ENCODE results near the gene PTPN2.
A peak's percentile ranks its signal among the peaks of the same experiment; 100 is the strongest.
"Not testable (repeated sequence)": the region's sequence is repeated elsewhere in the genome, so short reads cannot be mapped to it uniquely, and the experiment has no call there.

The PTPN2 gene

DNA sequence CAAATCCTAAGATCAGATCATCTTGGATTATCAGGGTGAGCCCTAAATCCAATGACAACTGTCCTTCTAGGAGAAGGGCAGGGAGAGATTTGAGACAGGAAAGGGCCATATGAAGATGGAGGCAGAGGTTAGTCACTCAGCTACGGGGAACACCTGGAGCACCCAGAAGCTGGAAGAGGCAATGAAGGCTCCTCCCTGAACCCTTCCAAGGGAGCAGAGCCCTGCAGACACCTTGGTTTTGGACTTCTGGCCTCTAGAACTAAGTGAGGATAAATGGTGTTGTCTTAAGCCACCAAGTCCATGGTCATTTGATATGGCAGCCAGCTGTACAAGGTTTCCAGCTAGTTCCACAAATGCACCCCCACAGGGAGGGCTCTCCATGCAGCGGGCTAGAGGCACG lies 6.9 kb upstream of the PTPN2 start:
- no peak for DNase-seq

DNA sequence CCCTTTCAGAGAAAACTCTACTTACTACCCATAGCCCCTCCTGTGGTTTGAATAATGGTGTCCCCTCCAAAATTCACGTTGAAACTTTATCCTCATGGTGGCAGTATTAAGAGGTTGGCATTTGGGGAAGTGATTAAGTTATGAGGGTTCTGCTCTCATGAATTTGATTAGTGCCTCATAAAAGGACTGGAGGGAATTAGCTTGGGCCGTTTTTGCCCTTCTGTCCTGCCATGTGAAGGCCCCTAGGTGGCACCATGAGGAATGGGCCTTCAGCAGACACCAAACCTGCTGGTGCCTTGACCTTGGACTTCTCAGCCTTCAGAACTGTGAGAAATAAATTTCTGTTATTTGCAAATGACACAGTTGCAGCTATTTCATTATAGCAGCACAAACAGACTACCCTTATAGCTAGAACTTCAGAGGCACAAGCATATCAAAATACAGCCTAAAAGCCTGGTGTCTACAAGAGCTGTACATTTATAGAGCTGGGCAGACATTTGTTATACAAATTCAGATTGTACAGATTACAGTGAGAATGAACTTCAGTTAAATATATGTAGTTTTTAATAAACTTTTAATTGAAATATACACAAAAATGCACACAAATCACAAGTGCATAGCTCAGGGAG lies 2.6 kb upstream of the PTPN2 start:
- DNase-seq = no peak

DNA sequence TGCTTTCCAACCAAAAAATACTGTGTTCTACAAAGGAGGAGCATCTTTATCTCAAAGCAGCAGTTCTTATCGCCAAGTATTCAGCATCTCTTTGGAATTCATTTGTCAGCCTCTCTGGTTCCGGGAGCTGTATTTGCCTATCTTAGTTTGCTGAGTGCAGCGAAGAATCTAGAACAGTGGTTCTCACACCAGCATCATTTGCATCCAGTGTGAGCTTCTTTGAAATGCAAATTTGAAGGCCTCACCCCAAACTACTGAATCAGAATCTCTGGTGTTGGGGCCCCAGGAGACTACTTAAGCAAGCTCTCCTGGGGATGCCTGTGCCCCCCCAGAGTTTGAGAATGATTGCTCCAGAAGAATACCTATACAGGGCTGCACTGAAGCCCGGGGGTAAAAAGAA lies 1.5 kb upstream of the PTPN2 start:
- DNase-seq = peak; percentile 50

DNA sequence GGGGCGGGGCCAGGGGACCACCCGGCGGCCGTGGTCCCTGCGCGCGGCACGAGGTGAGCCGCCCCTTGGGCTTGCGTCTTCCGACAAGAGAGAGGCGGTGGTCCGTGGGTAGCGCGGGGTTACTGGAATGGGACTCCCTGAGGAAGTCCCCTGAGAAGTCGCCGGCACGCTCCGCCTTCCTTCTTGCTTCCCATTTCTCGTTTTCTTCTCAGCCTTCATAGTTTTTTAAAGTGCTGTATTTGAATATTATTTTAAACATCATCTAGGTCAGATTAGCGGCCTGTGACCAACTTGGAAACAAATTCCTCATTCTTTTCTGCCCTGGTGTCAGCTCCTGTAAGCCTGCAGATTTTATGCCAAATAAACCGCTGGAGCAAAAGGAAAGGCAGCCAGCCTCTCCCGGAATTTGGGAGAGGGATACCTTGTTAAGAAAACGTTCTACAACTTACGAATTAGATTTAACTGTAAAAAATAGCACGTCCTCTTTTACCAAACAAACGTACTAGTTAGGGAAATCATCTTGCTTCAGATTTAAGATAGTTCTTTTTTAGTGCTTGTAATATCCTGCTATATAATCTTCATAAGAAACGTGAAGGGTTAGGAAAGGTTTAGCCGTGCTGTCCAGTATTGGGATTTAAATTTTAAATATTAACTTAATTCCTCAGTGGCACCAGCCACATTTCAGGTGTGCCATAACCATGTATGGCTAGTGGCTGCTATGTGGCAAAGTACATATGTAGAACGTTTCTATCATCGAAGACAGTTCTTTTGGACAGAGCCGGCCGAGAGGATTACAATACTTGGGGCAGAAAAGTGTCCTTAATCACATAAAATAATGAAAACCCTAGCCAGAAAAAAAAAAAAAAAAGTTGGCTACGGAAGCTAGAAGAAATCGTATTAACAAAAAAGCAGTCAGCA lies 628 bp upstream of the PTPN2 start:
- DNase-seq = peak; percentile 47

DNA sequence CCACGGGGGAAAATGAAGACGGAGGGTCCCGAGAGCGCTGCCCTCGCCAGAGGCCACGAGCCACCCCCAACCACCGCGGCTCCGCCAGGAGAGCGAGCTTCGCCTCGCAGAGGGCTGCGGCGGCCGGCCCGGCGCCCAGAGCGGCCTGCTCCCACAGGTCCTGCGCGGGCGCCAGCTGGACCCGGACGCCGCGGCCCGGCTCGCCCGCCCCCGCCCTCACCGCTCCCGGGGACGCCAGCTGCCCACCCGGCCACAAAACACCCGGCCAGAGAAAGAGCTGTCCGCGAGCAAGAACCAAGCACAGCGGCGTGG lies 709 bp downstream of the PTPN2 start:
- no peak for DNase-seq

DNA sequence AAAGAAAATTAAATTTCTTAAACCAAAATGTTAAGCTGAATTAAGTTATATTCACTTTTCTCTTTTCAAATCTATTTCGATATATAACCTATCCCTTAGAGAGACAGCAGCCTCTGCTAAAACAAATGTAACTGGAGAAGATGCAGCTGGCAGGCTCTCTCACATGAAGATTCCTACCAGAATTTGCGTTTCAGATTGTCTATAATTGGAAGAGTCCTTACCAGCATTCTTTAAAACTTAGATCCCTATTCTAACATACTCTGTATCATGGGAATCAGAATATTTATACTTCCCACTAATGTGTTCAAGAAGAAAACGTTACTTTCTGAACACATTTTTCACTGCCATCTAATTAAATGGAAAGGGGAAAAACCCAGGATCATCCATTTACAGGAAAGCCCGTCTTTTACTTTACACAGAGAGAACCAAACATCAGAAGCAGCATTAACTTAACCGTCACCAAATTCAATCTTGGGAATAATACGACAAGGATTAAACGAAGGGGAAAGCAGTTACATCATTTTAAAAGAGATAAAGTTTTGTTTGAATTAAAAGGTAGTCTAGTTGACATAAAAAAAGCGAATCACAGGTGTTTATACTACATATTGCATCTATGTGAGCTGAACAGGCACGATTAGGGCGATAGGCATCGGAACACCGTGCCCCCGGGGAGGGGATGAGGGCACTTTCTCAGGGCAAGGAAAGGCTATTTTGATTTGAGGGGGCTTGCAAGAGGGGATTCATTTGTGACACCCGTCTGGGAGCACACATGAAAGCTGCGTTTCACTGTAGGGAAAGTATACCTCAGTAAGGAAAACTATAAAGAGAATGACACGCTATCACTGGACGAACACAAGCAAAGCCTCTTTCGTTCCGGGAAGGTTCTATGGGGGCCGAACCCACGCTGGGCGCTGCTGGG lies 1.3 kb downstream of the PTPN2 start:
- no peak for DNase-seq

DNA sequence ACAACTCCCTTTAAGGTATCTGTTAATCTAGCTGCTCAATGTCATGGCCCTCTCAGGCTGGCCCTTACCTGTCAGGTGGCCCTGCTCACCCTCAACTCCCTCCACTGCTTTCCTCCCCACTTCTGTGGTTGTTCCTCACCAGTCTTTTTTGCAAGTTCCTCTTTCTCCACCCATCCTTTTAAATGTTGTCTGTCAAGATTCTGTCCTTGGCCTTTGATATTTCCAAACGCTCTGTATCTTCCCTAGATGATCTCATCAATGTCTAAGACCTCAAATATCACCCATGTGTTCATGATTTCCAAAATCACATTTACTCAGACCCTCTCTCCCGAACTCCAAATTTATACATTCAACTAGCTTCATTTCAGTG lies 3.5 kb downstream of the PTPN2 start:
- DNase-seq = no peak

DNA sequence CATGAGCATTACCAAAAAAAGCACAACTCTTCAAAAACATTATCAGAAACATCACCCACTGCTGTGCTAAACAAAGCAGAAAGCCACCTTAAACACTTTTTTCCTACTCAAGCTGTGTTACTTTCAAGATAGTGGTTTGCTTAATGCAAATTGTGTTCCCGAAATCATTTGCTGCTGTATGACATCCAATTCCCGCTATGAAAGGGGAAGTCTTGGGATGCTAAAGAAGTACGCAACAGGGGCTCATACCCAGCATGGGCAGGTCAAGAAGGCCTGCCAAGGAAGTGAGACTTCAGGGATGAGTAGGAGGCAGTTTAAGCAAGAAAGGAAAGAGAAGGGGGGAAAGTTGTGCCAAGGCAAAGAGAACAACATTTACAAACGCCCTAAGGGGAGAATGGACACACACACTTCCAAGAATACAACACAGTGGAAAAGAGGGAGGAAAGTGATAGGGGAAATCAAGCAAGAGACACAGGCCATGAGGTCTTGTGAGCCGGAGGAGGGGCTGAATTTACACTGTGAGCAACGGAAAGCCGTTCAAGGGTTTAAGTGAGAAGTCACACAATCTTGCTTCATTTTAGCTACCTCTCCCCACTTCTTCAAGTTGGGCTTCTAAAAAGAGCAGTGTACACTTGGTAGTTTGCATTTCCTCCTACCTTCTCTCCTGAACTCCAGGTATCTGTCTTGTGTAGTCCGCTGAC lies 4.0 kb downstream of the PTPN2 start:
- DNase-seq = no peak

DNA sequence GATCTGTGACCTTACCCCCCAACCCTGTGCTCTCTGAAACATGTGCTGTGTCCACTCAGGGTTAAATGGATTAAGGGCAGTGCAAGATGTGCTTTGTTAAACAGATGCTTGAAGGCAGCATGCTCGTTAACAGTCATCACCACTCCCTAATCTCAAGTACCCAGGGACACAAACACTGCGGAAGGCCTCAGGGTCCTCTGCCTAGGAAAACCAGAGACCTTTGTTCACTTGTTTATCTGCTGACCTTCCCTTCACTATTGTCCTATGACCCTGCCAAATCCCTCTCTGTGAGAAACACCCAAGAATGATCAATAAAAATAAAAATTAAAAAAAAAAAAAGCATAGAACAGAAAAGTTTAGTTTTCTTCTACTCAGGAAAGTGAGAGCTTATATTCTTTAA lies 9.0 kb downstream of the PTPN2 start:
- DNase-seq = not testable (repeated sequence)

DNA sequence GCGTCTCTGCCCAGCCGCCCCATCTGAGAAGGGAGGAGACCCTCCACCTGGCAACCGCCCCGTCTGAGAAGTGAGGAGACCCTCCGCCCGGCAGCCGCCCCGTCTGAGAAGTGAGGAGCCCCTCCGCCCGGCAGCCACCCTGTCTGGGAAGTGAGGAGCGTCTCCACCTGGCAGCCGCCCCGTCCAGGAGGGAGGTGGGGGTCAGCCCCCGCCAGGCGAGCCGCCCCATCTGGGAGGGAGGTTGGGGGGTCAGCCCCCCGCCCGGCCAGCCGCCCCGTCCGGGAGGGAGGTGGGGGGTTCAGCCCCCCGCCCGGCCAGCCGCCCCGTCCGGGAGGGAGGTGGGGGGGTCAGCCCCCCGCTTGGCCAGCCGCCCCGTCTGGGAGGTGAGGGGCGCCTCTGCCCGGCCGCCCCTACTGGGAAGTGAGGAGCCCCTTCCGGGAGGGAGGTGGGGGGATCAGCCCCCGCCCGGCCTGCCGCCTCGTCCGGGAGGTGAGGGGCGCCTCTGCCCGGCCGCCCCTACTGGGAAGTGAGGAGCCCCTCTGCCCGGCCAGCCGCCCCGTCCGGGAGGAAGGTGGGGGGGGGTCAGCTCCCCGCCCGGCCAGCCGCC lies 10.0 kb downstream of the PTPN2 start:
- not testable (repeated sequence) for DNase-seq

DNA sequence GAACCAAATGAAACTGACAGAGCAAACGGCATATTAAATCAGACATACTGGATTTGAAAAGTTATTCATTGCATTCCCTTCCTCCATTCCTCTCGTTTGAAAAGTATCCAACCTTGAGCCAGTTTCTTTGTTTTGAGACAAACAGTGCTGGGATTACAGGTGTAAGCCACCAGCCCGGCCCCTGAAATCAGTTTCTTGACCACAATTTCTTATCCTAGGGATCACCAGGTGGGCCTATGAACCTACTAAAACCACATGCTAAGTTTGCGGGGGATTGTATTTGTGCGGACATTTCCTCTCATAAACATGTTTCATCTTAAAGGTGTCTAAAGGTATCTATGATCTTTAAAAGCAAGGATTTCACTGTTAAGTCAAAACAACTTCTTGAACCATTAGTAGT lies 11.6 kb downstream of the PTPN2 start:
- DNase-seq = no peak

DNA sequence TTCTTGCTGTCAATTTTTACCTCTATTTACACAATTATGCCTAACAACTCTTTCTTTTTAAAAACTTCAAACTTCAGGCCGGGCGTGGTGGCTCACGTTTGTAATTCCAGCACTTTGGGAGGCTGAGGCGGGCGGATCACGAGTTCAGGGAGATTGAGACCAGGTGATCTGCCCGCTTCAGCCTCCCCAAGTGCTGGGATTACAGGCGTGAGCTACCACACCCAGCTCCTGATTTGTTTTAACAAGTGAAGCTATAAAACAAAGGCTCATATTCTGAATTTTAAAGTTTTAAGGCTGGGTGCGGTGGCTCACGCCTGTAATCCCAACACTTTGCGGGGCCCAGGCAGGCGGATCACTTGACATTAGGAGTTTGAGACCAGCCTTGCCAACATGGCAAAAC lies 15.5 kb downstream of the PTPN2 start:
- no peak for DNase-seq

DNA sequence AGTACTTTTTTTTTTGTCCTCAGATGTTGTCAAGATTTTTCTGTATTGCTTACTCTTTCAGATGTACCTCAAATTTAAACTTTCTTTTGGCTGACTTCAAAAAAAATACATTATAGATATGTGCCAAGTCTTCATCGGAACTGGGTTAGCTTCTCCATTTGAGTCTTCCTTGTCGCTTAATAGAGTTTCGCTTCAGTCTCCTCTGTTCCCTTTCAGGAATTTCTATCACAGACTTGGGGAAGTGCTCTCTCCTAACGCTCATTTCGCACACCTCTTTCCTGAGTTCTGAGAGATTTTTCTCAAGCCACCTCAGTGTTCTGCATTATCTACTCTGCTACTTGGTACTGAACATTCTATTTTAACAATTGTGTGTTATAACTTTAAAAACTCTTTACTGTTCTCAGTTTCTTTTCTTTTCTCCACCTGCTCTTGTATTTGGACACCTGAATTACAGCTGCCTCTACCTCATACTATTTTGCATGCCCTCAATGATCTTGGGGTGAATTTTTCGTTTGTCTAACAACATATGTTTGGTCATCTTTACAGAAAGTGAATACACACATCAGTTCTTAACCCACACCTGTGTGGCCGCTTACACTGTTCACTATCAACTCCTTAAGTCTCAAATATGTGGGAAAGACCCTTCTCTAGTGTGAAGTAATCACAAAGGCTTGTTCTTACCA lies 16.5 kb downstream of the PTPN2 start:
- no peak for DNase-seq

DNA sequence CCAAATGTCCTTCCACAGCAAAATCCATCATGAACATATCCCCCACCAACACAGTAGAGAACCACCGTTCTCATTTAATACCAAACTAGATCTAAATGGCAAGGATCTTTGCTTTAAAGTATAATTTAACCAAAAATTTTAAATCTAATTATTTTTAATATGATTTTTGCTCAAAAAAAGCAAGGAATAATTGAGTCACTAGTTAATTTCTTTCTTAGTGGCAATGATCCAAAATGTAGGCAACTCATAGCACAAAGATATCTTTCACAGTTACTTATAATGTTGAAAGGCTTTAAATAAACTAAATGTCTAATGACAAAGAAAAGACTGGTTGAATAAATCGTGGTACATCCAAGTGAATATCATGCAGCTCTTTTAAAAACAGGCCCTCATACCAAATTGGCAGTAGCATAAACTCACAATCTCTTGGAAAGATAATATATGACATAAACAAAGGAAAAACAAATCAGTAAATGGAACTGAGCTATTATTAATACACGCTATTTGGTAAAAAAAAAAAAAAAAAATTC lies 20.3 kb downstream of the PTPN2 start:
- no peak for DNase-seq

DNA sequence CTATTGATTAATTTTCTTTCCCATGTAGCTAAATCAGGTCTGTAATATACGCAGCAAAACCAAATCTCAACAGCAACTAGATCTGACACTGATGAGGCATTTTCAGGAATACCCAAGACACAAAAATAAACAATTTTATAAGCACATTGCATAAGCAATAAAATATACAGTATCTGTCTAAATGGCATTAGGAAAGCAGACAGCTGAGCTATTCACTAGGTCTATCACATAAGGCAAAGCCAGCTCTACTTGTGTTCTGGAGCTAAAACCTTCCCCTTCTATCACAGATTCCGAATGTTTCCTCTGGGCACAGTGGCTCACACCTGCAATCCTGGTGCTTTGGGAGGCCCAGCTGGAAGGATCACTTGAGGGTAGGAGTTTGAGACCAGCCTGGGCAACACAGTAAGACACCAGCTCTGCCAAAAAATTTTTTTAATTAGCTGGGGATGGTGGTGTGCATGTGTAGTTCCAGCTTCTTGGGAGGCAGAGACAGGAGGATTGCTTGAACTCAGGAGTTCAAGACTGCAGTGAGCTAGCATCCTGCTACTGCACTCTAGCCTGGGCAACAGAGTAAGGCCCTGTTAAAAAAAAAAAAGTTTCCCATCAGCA lies 21.1 kb downstream of the PTPN2 start:
- DNase-seq = no peak

DNA sequence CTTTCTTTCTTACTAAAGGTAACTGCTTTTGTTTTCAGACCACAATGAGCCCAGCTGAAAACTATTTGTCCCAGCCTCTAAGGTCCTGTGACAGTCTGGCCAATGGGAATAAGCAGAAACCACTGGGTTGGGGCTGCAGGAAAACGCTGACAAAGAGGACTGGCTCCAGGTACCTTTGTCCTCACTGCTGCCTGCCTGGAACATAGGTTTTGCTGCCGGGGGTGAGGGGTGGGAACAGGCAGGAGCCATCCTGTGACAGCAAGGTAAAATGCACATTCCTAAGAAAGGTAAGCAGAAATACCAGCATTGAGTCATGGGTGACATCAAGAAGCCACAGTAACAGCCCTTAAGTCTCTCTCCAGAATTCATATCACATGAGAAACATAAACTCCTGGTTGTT lies 21.6 kb downstream of the PTPN2 start:
- DNase-seq = no peak

DNA sequence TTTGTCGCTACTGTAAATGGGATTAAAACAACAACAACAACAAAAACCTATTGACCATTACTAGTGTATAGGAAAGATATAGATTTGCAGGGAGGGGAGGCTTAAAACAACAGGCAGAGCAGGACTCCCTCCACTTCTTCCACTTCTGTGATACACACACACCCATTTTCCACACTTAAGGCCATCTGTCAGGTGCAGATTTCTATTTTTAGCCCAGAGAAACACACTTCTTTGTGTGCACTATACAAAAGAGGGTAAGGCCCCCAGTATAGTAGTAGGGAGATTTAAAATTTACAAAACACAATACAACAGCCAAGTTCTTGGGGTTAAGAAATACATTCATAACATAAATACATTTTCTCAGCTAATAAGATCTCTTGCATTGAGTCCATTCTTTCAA lies 22.4 kb downstream of the PTPN2 start:
- DNase-seq = no peak

DNA sequence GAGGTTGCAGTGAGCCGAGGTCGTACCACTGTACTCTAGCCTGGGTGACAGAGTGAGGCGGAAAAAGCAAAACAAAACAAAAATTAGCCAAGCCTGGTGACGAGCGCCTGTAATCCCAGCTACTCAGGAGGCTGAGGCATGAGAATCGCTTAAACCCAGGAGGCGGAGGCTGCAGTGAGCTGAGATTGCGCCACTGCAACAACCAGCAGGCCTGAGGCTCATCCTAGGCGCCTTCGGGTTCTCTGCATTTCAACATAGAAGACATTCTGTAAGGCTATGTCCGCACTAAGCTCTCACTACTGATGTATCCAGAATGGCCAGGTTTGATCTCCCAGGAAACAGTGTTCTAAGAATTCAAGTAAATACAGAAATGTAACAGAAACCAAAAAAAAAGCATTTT lies 23.5 kb downstream of the PTPN2 start:
- no peak for DNase-seq

DNA sequence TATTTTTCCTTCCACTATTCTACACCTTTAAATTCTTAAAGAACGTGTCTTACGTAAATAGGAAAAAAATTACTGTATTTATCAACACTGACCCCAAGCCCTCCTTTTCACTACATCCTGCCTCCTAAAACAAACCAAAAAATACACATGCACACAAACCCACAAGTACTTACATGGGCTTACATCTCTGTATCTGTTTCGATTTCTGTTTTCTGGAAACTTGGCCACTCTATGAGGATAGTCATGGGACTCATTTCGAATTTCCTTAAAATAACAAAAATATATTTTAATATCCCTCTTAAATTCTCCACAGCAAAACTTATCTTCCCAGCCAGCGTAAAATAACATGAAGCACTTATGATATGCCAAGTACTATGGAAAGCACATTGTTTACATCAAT lies 25.0 kb downstream of the PTPN2 start:
- DNase-seq = no peak

DNA sequence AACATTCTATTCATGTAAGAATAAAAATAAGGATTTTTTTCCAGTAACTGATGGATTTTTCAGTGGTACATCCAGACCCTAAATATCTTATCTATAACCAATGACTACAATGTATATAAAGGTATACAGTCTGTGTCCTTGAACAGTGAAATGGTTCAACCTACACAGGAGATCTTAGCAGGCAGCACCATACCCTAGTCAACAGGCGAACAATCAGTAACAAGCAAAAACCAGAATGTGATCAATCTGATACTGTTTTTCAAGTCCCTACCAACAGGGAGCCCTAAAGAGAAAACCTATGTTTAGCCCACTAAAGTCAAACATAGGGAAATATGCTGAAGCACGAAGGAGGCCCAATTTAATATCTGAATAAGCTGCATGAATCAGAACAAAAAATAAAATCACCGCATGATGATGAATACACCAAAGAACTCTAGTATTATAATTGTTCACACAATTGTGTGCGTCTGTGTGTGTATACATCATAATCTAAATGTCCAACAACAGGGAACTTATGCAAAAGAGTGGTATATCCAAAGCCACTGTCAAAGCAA lies 26.0 kb downstream of the PTPN2 start:
- no peak for DNase-seq

All from NCI-H526 treated with DMSO at 0.1 percent for 48 hours (cell line).